ENCODE data around the gene PC. TPM values are rescaled to one million over a fixed set of nuclear protein-coding genes. Genes with fewer than 3 reads are reported as not detected.

PC gene
- total RNA-seq, 1 donor from 2014 or later = 30.3 TPM

DNA sequence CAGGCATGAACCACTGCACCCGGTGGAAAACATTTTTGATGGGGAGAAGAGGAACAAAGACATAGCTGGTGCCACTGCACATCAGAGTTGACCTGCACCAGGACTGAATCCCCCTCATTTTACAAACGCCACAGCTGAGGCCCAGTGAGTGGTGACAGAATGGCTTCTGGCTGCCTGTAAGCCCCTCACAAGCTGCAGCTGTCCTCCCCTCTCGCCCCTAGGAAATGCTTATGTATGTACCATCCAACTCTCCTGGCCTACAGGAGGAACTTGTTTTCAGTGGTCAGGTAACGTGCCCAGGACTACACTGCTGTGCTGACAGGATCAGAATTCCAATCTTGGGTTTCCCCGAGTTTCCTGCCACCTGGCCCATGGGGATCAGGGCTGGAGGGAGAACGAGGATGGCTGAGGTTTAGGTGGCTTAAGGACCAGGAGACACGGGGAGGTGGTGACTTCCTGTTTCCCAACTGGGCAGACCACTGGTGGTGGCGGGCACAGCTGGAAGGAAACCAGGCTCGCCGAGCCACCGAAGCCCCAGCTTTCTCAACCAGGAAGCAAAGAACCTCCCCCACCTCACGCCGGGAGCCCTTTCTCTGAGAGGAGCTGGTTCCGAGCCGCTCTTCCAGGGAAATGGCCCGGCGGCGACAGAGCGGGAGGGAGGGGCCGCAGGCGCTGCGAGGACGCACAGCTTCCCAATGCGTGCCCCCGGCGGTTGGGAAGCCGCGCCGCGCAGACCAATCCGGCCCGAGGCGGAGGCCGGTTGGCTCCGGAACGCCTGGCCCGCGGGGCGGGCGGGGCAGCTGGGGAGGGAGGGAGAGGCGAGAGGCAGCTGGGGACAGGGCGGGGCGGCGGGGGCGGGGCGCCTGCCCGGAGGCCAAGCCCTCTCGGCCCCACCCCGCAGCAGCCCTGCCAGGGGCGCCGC, 102.3 kb downstream of the PC start:
- DNase-seq (ENCODE audit: low spot score) = peak; percentile 96

DNA sequence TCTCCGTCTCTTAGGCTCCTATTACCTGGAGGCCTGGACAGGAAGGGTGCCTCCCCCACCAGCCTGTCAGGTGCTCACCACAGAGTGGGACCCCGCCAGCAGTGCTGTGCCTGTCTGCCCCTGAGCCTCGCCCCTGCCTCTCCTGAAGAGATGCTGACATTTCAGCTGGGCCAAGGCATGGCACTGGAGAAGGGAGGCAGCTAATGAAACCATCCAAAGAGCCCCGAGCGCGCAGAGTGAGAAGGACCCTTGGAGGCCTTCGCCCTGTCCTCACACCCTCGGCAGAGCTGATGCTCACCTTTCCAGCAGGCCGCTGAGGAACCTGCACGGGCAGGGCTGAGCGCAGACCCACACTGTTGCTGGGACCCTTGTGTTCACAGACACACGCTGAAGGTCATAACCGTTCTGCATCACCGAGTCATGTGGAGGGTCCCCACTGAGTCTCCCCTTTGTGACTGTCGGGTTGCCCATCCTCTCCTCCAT, 103.4 kb downstream of the PC start:
- no peak for DNase-seq (ENCODE audit: low spot score)

DNA sequence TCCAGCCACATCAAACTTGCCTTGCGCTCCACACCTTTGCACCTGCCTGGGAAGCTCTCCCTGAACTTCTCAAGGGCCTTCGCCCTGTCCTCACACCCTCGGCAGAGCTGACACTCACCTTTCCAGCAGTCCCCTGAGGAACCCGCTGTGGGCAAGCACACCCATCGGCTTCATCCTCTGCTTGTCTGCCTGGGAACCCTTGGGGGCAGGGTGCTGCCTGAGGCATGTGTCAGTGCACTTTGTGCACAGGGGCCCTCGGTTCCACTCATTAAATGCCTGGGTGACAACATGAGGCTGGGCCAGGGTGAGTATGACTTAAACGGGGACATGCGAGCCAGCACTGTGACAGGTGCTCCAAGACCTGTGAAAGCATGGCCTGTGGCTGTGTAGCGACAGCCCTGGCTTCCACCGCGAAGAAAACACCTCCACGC, 103.9 kb downstream of the PC start:
- no peak for DNase-seq (ENCODE audit: low spot score)

DNA sequence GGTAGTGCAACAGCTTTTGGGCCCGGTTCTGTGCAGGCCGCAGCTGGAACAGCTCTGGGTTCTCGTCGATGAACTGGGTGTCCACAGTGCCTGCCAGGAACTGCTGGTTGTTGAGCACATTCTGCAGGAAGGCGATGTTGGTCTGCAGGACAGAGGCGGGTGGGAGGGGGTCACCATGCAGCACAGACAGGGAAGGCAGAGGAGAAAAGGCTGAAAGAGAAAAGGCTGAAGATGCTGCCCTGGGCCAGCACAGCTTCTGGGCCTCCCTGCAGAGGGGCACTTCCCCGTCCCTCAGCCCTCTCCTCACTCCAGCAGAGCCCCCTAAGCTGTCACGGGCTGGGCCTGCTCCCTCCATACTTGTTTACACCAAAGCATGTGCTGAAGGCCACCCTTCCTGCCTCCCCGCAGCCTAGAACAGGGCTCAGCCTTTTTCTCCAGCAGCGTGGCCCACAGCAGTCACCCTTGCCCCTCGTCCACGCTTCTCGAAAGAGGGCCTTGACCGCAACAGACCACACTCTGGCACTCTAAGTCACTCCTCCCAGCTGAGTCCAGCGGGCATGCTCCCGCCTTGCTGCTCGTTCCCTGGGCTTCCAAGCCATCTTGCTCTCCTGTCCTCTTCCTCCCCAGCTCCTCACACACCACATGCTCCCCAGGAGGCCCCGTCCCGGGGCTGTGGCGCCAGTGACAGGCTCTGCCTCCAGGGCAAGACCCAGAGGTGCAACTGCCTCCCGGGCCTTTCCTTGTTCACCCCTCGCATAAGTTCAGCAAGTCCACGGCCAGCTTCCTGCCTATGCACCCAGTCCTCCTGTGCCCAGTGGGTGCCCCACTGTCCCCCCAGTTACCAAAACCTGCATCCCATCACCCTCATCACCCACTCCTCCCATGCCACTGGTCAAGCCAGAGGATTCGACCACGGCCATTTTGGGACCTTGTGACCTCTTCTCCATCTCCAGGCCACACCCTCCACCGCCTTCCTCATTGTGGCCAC, 104.6 kb downstream of the PC start:
- no peak for DNase-seq (ENCODE audit: low spot score)

DNA sequence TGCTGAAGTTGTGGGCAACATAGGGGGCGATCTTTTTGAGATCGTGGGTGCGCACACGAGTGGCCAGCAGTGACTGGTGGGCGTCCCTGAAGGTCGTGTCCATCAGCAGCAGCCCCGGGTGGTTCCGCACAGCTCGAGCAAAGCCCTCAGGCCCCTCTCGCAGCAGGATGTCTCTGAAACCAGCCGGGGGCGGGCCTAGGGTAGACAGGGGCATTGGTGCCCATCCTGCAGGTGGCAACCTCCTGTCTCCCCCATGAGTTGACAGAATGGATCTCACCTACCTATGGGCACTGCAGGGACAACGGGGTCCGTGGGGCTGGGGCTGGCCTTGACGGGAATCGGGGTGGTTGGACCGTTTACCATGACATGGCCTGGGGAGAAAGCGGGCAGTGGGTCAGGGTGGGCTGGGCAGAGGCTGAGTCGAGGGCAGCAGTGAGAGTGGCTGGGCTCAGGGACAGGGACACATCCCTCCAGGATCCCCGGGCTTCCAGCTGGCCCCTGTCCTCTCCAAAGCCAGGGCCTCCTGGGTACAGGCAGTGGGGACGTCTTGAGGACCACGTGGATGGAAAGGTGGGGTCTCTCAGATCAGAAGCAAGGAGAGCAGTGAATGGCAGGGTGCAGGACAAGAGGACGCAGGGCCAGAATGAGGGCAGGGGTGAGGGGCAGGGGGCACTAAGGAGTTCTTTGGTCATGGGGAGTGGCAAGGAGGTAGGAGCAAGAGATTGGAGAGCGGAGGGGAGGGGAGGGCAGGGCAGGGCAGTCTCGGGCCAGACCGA, 105.5 kb downstream of the PC start:
- no peak for DNase-seq (ENCODE audit: low spot score)

DNA sequence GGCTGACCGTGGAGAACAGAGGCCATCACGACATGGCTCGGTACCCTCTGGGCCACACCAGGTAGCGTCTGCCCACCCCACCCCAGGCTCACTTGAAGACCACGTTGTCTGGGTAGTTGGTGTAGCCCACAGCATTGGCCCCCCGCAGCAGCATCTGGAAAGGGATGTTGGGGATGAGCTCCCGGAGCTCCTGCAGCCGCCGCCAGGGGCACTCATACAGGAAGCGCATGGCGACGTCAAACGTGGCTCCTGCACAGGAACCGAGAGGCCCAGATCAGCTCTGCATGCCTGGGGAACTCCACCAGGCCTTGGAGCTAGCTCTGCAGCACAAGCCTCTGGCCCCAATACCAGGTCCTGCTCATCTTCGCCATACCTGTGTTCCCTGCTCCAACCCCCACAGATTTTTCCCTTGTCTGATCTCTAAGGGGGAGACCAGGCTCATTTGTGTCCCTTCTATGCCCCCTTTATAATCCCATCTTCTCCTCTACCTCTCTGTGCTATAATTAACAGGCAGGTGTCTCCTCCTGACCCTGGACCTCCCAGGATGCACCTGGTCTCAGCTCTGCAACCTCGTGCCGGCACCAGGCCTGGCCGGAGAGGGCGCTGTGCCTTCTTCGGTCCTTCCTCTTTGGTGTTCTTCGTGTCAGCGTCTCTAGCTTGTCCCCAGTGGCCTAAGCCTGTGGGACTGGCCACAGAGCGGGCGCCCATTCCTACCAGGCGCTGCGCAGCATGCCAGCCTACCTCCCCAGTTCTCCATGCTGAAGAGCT, 106.3 kb downstream of the PC start:
- no peak for DNase-seq (ENCODE audit: low spot score)

DNA sequence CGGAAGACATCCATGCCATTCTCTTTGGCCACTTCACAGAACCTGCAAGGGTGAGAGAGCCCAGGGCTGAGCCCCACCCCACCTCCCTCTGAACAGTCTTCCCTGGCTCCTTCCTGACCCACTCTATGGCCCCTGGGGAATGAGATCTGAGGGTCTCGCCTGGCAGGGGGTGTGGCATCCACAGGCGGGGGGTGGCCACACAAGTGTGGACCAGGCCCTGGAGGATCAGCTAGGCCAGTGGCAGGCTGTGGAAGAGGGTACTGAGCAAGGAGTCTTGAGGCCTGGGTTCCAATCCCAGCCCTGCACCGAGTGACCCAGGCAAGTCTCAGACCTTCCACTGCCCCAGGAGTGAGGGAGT, 107.0 kb downstream of the PC start:
- no peak for DNase-seq (ENCODE audit: low spot score)

DNA sequence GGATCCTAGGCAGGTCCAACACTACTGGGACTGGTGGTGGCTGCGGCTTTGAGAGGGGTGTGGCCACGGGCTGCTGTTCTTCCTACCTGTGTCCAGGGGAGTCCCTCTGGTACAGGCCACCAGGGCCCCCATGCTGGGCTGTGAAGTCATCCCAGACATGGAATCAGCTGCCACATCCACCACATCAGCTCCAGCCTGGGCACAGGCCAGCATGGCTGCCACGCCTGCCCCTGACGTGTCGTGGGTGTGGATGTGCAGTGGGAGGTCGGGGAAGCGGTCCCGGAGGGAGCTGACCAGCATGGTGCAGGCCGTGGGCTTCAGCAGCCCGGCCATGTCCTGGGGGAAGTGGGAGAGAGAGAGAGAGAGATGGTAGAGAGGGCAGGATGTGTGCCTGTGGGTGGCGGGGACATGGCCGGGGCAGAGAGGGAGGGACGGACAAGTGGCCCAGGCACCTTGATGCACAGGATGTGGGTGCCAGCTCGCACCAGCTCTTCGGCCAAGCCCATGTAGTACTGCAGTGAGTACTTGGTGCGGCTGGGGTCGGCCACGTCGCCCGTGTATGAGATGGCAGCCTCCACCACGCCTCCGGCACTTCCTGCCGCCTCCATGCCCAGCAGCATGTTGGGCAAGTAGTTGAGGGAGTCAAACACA, 107.5 kb downstream of the PC start:
- DNase-seq (ENCODE audit: low spot score) = no peak

DNA sequence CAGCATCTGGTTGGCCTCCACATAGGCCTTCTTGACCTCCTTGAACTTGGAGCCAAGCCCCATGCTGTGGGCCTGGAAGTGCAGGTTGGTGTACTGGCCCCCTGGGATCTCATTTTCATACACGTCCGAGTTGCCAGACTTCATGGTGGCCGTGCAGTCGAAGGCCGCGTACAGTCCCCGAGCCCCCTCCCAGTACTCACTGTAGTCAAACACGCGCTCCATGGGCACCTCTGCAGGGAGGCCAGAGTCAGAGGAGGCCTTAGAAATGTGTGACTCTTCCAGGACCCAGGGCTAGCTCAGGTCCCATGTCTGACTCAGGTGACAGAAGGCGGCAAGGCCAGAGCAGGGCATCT, 108.0 kb downstream of the PC start:
- DNase-seq (ENCODE audit: low spot score) = no peak

DNA sequence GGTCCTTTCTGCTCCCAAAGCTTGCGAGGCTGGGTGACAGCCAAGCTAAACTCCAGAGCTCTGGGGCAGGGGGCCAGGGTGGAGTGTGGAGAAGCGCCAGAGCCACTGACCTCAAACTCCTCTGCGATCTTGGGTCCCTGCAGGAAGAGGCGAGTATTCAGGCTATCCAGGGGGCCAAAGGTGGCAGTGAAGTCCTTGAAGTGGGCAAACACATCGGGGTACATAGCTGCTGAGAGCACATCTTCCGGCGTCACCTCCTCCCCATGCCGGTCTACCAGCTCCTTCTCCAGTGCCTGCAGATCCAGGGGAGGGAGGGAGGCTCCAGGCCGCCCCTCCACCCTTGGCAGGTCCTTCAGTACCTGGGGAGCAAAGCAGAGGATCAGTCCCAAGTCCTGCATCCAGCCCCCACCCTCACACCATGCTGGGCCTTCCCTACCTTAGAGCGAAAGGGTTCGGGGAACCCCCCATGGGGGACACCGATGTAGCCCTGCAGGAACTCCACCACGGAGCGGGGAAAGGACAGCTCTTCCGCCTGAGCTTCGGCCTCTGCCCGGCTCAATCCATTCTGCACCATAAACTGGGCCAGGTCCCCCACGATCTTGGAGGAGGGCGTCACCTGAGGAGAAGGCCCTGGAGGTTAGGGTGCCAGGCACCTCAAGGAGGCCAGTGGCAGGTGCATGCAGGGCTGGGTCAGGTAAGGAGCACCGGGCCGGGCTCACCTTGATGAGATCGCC, 108.5 kb downstream of the PC start:
- no peak for DNase-seq (ENCODE audit: low spot score)

DNA sequence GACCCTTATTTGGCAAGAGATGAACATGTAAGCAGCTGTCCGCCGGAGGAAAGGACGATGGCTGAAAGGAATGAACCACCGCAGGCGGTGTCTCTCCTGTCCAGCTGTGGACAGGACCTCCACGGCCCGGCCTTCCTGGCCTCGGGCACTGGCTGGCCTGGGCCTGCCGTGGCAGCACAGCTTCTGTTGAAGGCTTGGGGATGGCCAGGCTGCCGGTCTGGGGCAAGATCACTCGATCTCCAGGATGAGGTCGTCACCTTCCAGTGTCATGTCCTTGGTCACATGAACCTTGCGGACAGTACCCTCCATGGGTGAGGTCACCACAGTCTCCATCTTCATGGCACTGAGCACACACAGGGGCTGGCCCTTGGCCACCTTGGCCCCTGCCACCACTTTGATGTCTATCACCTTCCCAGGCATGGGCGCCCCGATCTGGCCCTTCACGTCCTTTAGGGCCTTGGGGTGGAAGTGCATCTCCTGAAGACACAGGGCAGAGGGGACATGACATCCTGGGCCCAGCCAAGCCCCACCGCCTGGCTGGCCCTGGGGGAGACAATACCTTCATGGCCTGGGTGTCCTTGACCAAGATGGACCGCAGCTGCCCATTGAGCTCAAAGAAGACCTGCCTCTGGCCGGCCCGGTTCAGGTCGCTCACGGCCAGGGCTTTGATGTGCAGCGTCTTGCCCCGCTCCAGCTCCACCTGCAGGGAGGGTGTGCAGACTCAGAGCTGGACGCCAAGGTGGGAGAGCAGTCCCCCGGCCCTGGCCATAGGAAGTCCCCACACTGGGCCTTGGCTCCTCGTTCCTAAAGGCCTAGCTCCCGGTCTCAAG, 109.3 kb downstream of the PC start:
- DNase-seq (ENCODE audit: low spot score) = no peak

DNA sequence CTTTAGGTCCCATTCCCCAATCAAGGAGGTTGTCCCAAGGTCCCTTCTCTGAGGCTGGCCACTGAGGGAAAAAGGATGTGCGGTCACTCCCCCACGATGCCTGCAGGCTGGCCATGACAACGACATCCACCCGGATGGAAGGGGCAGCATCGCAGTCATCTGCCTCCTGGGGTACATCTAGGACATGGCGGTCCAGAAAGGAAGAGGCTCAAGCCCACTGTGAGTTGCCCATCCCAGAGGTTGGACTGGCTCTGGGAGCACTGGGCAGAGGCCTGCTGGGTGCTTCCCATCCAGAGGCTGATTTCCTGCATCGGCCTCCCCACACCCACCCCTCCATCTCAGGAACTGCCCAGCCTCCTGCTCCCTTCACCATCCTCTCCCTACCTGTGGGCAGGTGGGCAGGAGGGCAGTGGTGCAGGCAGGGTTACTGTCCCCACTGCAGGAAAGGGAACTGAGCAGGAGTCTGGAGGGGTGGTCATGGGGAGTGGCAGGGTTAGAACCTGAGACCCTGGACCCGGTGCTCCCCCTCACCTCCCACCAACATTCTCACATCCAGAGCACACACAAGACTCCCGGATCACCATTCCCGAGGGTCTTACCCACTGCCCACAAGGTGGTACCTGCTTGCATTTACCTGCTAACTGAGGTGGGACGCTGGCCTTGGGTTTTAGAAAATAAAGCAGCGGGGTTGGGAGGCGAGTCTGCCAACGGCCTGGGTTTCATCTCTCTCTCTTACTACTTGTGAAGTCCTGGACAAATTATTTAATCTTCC, 110.5 kb downstream of the PC start:
- no peak for DNase-seq (ENCODE audit: low spot score)

DNA sequence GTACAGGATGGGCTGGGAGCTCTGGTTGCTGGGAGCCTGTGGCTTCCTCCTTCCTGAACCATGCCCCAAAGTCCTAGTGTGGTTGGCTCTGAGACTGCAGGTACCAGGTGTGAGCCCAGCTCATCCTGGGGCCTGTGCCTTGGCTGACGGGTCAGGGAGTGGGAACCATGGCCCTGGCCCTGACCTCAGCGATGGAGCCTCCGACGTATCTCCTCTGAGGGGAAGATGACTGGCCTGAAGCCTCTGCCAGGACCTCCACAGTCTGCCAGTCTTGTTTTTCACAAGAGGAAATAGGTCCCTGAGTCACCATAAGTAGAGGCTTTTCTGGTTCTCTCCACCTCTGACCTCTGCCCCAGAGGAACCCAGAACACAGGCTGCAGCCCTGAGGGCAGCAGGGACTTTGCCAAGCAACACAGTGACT, 111.5 kb downstream of the PC start:
- DNase-seq (ENCODE audit: low spot score) = no peak

DNA sequence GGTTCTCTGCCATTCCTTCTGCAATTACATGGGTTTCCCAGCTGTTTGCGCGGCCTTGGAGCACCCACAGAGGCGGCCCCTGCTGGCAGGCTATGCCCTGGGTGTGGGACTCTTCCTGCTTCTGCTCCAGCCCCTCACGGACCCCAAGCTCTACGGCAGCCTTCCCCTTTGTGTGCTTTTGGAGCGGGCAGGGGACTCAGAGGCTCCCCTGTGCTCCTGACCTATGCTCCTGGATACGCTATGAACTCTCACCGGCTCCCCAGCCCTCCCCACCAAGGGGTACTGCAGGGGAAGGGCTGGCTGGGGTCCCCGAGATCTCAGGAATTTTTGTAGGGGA, 112.3 kb downstream of the PC start:
- no peak for DNase-seq (ENCODE audit: low spot score)

DNA sequence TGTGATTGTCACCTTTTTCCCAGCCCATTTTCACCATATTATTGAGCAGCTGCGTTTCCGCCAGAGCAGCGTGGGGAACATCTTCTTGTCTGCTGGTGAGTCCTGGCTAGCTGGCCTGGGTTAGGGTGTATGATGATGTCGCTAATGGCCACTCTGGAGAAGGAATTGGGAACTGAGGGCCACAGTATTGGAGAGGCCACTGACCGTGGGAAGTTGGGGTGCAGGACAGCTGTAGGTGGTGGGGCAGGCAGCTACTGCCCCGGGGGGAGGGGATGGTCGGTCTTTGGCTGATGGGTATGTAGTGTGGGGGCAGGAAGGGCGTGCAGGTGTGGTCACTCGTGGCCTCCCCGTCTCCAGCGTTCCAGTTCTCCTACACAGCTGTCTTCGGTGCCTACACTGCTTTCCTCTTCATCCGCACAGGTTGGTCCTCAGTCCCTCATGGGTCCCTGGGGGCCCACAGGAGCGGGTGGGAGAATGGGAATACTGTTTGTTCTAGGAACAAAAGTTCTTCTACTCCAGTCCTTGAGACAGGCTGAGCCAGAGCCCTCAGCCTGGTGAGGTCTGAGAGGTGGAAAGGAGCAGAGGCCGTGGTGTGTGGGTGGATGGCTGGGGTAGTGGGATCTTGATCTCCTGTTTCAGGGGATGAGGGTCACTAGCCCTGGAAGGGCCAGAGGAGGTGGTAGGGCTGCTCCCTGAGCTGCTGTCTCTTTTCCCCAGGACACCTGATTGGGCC, 112.9 kb downstream of the PC start:
- no peak for DNase-seq (ENCODE audit: low spot score)

DNA sequence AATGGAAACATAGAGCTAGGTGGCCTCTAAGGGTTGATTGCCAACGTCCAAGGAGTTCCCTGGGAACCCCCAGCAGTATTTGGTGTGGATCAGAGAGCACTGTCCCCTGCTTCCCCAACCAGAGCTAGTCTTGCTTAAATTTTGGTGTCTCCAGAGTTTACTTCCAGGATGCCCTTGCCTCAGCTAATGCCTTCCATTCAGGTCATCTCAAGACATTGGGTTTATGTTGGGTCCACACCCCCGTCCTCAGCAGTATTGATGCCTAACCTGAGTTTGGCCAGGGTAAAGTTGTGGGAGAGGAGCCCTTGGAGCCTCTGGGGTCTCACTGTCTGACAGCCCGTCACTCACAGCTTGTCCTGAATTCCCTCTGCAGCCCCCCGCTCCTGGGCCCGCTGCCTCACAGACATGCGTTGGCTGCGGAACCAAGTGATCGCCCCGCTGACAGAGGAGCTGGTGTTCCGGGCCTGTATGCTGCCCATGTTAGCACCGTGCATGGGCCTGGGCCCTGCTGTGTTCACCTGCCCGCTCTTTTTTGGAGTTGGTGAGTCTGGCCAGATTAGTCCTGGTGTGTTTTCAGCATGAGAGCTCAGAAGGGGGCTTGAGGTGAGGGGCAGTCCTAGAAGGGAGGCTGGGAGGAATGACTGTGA, 113.6 kb downstream of the PC start:
- DNase-seq (ENCODE audit: low spot score) = no peak
